IPS-20b (cell line): ENCODE results near the gene ERCC2.

ENCODE experiments used
- H3K27ac ChIP-seq: one replicate; pipeline ENCODE4 v1.5.1; 2013; ENCODE audit warnings: low read length
- H3K27me3 ChIP-seq: 2 replicates; pipeline ENCODE4 v1.6.1; 2013; ENCODE audit warnings: mild to moderate bottlenecking, low read length, inconsistent platforms; ENCODE audit not compliant: insufficient read depth
- H3K36me3 ChIP-seq: 2 replicates; pipeline ENCODE4 v1.6.1; 2013; ENCODE audit warnings: low read depth, mild to moderate bottlenecking, inconsistent platforms, low read length, moderate library complexity; ENCODE audit not compliant: insufficient read depth
- H3K4me1 ChIP-seq: 2 replicates; pipeline ENCODE4 v1.6.1; 2013; ENCODE audit warnings: mild to moderate bottlenecking, control low read depth, inconsistent platforms, low read length, moderate library complexity; ENCODE audit not compliant: insufficient read depth
- H3K4me3 ChIP-seq: 2 replicates; pipeline ENCODE4 v1.5.1; 2013; ENCODE audit warnings: mild to moderate bottlenecking, low read length, inconsistent platforms
- H3K9ac ChIP-seq: 2 replicates; pipeline ENCODE4 v1.6.1; 2013; ENCODE audit warnings: low read depth, mild to moderate bottlenecking, inconsistent platforms, low read length, moderate library complexity
- H3K9me3 ChIP-seq: 2 replicates; pipeline ENCODE4 v1.6.1; 2013; ENCODE audit warnings: mild to moderate bottlenecking, low read depth, low read length, inconsistent platforms; ENCODE audit not compliant: insufficient read depth

Gene ERCC2

GRCh38 chr19:45352062-45352461 is 18.3 kb downstream of the ERCC2 start:
- Histone ChIP-seq H3K27ac (no peak overlapping the region), H3K9me3 (no peaks in the 10 kb centered on the region), H3K36me3 (peaks cover 70% of the 10 kb centered on the region), H3K27me3 (no peaks in the 10 kb centered on the region), H3K4me3 (no peak overlapping the region), H3K4me1 (no peaks in the 10 kb centered on the region), H3K9ac (no peak overlapping the region)

GRCh38 chr19:45351401-45351952 is 18.9 kb downstream of the ERCC2 start:
- Histone ChIP-seq H3K27me3 (no peaks in the 10 kb centered on the region), H3K9ac (no peak overlapping the region), H3K36me3 (peaks cover 64% of the 10 kb centered on the region), H3K27ac (no peak overlapping the region), H3K9me3 (no peaks in the 10 kb centered on the region), H3K4me1 (no peaks in the 10 kb centered on the region), H3K4me3 (no peak overlapping the region)

GRCh38 chr19:45350477-45351058 is 19.8 kb downstream of the ERCC2 start:
- no peaks in the 10 kb centered on the region; the same call in 1 of the 2 replicates for H3K27me3 ChIP-seq
- no peak overlapping the region for H3K4me3 ChIP-seq
- H3K27ac ChIP-seq = no peak overlapping the region
- H3K36me3 ChIP-seq = peaks cover 55% of the 10 kb centered on the region
- no peaks in the 10 kb centered on the region for H3K9me3 ChIP-seq
- no peak overlapping the region for H3K9ac ChIP-seq
- no peaks in the 10 kb centered on the region for H3K4me1 ChIP-seq

- Histone ChIP-seq H3K9me3 (no peaks in the 10 kb centered on the region), H3K27me3 (no peaks in the 10 kb centered on the region; the same call in 1 of the 2 replicates), H3K27ac (no peak overlapping the region), H3K4me1 (no peaks in the 10 kb centered on the region), H3K36me3 (peaks cover 46% of the 10 kb centered on the region), H3K4me3 (no peak overlapping the region), H3K9ac (no peak overlapping the region)
Observed at GRCh38 chr19:45349430-45349941, 20.9 kb downstream of the ERCC2 start.

- H3K27ac ChIP-seq = no peak overlapping the region
- no peak overlapping the region for H3K9ac ChIP-seq
- H3K9me3 ChIP-seq = no peaks in the 10 kb centered on the region
- H3K36me3 ChIP-seq = peaks cover 42% of the 10 kb centered on the region
- H3K4me3 ChIP-seq = no peak overlapping the region
- no peaks in the 10 kb centered on the region for H3K4me1 ChIP-seq
- no peaks in the 10 kb centered on the region; the same call in 1 of the 2 replicates for H3K27me3 ChIP-seq
Observed at GRCh38 chr19:45349126-45349415, 21.3 kb downstream of the ERCC2 start.

- Histone ChIP-seq H3K4me1 (no peaks in the 10 kb centered on the region), H3K4me3 (no peak overlapping the region), H3K36me3 (peaks cover 37% of the 10 kb centered on the region), H3K27me3 (no peaks in the 10 kb centered on the region; the same call in 1 of the 2 replicates), H3K27ac (no peak overlapping the region), H3K9me3 (no peaks in the 10 kb centered on the region), H3K9ac (no peak overlapping the region)
Observed at GRCh38 chr19:45348367-45349125, 21.8 kb downstream of the ERCC2 start.

- no peaks in the 10 kb centered on the region for H3K9me3 ChIP-seq
- no peak overlapping the region for H3K4me3 ChIP-seq
- H3K27me3 ChIP-seq = peaks cover 4% of the 10 kb centered on the region
- no peak overlapping the region for H3K9ac ChIP-seq
- no peak overlapping the region for H3K27ac ChIP-seq
- peaks cover 29% of the 10 kb centered on the region for H3K36me3 ChIP-seq
- no peaks in the 10 kb centered on the region for H3K4me1 ChIP-seq
Observed at GRCh38 chr19:45347570-45348366, 22.6 kb downstream of the ERCC2 start.

GRCh38 chr19:45346449-45346848 is 23.9 kb downstream of the ERCC2 start:
- H3K9me3 ChIP-seq = no peaks in the 10 kb centered on the region
- H3K4me3 ChIP-seq = no peak overlapping the region
- H3K36me3 ChIP-seq = peaks cover 17% of the 10 kb centered on the region
- no peak overlapping the region for H3K9ac ChIP-seq
- H3K27ac ChIP-seq = no peak overlapping the region
- H3K4me1 ChIP-seq = no peaks in the 10 kb centered on the region
- H3K27me3 ChIP-seq = peaks cover 17% of the 10 kb centered on the region

- Histone ChIP-seq H3K4me3 (no peak overlapping the region), H3K36me3 (0 out of 2 replicates have a peak, but pooled peaks cover 7% of the 10 kb centered on the region), H3K27me3 (peaks cover 27% of the 10 kb centered on the region), H3K9ac (no peak overlapping the region), H3K27ac (no peak overlapping the region), H3K4me1 (no peaks in the 10 kb centered on the region), H3K9me3 (no peaks in the 10 kb centered on the region)
Observed at GRCh38 chr19:45345506-45345860, 24.9 kb downstream of the ERCC2 start.

GRCh38 chr19:45344621-45345505 is 25.5 kb downstream of the ERCC2 start:
- Histone ChIP-seq H3K27me3 (peaks cover 32% of the 10 kb centered on the region), H3K9ac (no peak overlapping the region), H3K4me1 (no peaks in the 10 kb centered on the region), H3K9me3 (no peaks in the 10 kb centered on the region), H3K27ac (no peak overlapping the region), H3K4me3 (no peak overlapping the region), H3K36me3 (0 out of 2 replicates have a peak, but pooled peaks cover 3% of the 10 kb centered on the region)

- H3K36me3 ChIP-seq = no peaks in the 10 kb centered on the region
- no peak overlapping the region for H3K27ac ChIP-seq
- no peaks in the 10 kb centered on the region for H3K9me3 ChIP-seq
- peaks cover 38% of the 10 kb centered on the region for H3K27me3 ChIP-seq
- H3K4me1 ChIP-seq = no peaks in the 10 kb centered on the region
- no peak overlapping the region for H3K9ac ChIP-seq
- H3K4me3 ChIP-seq = no peak overlapping the region
Observed at GRCh38 chr19:45342911-45343310, 27.5 kb downstream of the ERCC2 start.
